OCI-LY7 (cell line): Measurements from ENCODE around the gene GMEB2. TPM values are rescaled to one million over a fixed set of nuclear protein-coding genes. Genes with fewer than 3 reads are reported as not detected.

Source experiments
- BruUV-seq: library from RNA; stranded (reverse); fragments of 400-500 nt; replicated peaks from 2 replicates; lab custom pipeline; 2021; lab: Mats Ljungman, UMichigan
- CTCF ChIA-PET: fragments of 300-600 bp; sonication (Branson Sonifier 250); formaldehyde crosslinking; loops from one replicate; lab custom pipeline; 2022; ENCODE audit warnings: antibody characterized with exemption; ENCODE audit not compliant: unreplicated experiment; lab: Charles Lee
- POLR2A ChIA-PET: fragments of 300-600 bp; sonication (Branson Sonifier 250); formaldehyde crosslinking; loops from one replicate; lab custom pipeline; 2022; ENCODE audit warnings: antibody characterized with exemption; lab: Charles Lee
- DNase-seq: peaks from one replicate; pipeline ENCODE4 v3.0.0-alpha.2; 2015; ENCODE audit warnings: low spot score
- H2AFZ ChIP-seq: fragments of 200-600 bp; sonication (generic), shearing (Covaris generic); 2 replicates; pipeline ENCODE4 v1.6.1; 2014; ENCODE audit warnings: mild to moderate bottlenecking, antibody characterized with exemption, low read length, moderate library complexity
- H3K27ac ChIP-seq: fragments of 200-600 bp; sonication (generic); 2 replicates; pipeline ENCODE4 v1.5.1; 2014; ENCODE audit warnings: mixed run types, low read depth, mild to moderate bottlenecking, moderate library complexity, low read length, inconsistent platforms; ENCODE audit not compliant: poor library complexity, severe bottlenecking
- H3K36me3 ChIP-seq: fragments of 200-600 bp; sonication (generic); 2 replicates; pipeline ENCODE4 v1.6.1; 2014; ENCODE audit warnings: mild to moderate bottlenecking, antibody characterized with exemption, low read length, moderate library complexity, mixed read lengths; ENCODE audit not compliant: insufficient read depth
- H3K4me1 ChIP-seq: fragments of 200-600 bp; sonication (generic); 2 replicates; pipeline ENCODE4 v1.5.1; 2014; ENCODE audit warnings: mild to moderate bottlenecking, low read length; ENCODE audit not compliant: insufficient read depth, poor library complexity, severe bottlenecking
- H3K4me2 ChIP-seq: fragments of 200-600 bp; sonication (generic); 2 replicates; pipeline ENCODE4 v1.6.1; 2014; ENCODE audit warnings: mild to moderate bottlenecking, low read length
- H3K4me3 ChIP-seq: fragments of 200-600 bp; sonication (generic); 2 replicates; pipeline ENCODE4 v1.5.1; 2014; ENCODE audit warnings: mild to moderate bottlenecking, low read depth, low read length; ENCODE audit not compliant: poor library complexity, severe bottlenecking
- H3K79me2 ChIP-seq: fragments of 200-600 bp; sonication (generic); 2 replicates; pipeline ENCODE4 v1.6.1; 2016; ENCODE audit warnings: low read depth, mild to moderate bottlenecking, low read length, moderate library complexity, mixed read lengths; ENCODE audit not compliant: insufficient read depth
- H3K9me2 ChIP-seq: fragments of 200-600 bp; sonication (generic); 2 replicates; pipeline ENCODE4 v1.6.1; 2016; ENCODE audit warnings: mild to moderate bottlenecking, low read length, mixed read lengths; ENCODE audit not compliant: insufficient read depth
- H3K9me3 ChIP-seq: fragments of 200-600 bp; sonication (generic); 2 replicates; pipeline ENCODE4 v1.6.1; 2014; ENCODE audit warnings: mild to moderate bottlenecking, mixed run types, low read length, mixed read lengths
- H4K20me1 ChIP-seq: fragments of 200-600 bp; sonication (generic); 2 replicates; pipeline ENCODE4 v1.6.1; 2014; ENCODE audit warnings: mild to moderate bottlenecking, antibody characterized with exemption, low read length, moderate library complexity, mixed read lengths; ENCODE audit not compliant: insufficient read depth
- CTCF ChIP-seq: fragments of 200-600 bp; sonication (generic); conservative IDR thresholded peaks from 2 replicates; pipeline ENCODE4 v1.5.1; 2014; ENCODE audit warnings: mild to moderate bottlenecking, antibody characterized with exemption, low read length, moderate library complexity, mixed read lengths
- EZH2phosphoT487 ChIP-seq: fragments of 200-600 bp; sonication (generic); IDR thresholded peaks from 2 replicates; pipeline ENCODE4 v1.6.1; 2018; ENCODE audit warnings: low read depth, borderline replicate concordance, mild to moderate bottlenecking, mixed run types, antibody characterized with exemption, low read length, moderate library complexity, mixed read lengths
- intact Hi-C: fragments of 100-400 bp; cut with micrococcal nuclease; formaldehyde crosslinking; loops from one replicate; pipeline ENCODE4 v1.10.0; 2022; ENCODE audit not compliant: unreplicated experiment
- total RNA-seq, 2 experiments: library from RNA; depleted of rRNA in 1 of 2; stranded (reverse); fragments of >200 nt in 1 of 2; shearing (Covaris generic) in 1 of 2; gene quantifications; 2 replicates each; pipeline ENCODE4 v1.2.3, GENCODE V29; 2014 to 2022

GMEB2 gene
- total RNA-seq, 2 experiments from 2014 or later: 15.6 TPM

- Histone ChIP-seq H3K27ac (no peak overlapping the region), H3K4me3 (no peak overlapping the region), H2AFZ (no peak overlapping the region), H3K36me3 (no peaks in the 10 kb centered on the region), H3K4me1 (peaks cover 7% of the 10 kb centered on the region), H3K79me2 (no peaks in the 10 kb centered on the region), H4K20me1 (no peaks in the 10 kb centered on the region), H3K9me2 (no peaks in the 10 kb centered on the region), H3K4me2 (no peak overlapping the region), H3K9me3 (no peaks in the 10 kb centered on the region)
- intact Hi-C loops: no loop called here
- ChIA-PET POLR2A (interaction anchor here (1.1 kb wide), 1 partner anchor 54 kb away, joined by 3 read pairs; no protein-coding TSS in a partner anchor), CTCF (no interaction called here)
- BruUV-seq: no TSS peak
- DNase-seq: no peak
- TF ChIP-seq CTCF (no peak), EZH2phosphoT487 (no peak)
Observed at GRCh38 chr20:63648190-63648589, 21.3 kb upstream of the GMEB2 start.

- Histone ChIP-seq H3K4me2 (no peak overlapping the region), H3K4me3 (no peak overlapping the region), H3K36me3 (no peaks in the 10 kb centered on the region), H3K27ac (no peak overlapping the region), H3K9me3 (no peaks in the 10 kb centered on the region), H2AFZ (no peak overlapping the region), H3K79me2 (no peaks in the 10 kb centered on the region), H3K4me1 (peaks cover 15% of the 10 kb centered on the region), H3K9me2 (no peaks in the 10 kb centered on the region), H4K20me1 (no peaks in the 10 kb centered on the region)
- no TSS peak for BruUV-seq
- TF ChIP-seq CTCF: no peak
- ChIA-PET POLR2A (no interaction called here), CTCF (no interaction called here)
- DNase-seq: no peak
- intact Hi-C loops: no loop called here
Observed at GRCh38 chr20:63645218-63645617, 18.3 kb upstream of the GMEB2 start.

- Histone ChIP-seq H3K27ac (no peak overlapping the region), H4K20me1 (no peaks in the 10 kb centered on the region), H3K9me2 (no peaks in the 10 kb centered on the region), H3K9me3 (no peaks in the 10 kb centered on the region), H3K36me3 (no peaks in the 10 kb centered on the region), H3K4me2 (no peak overlapping the region), H3K4me1 (peaks cover 28% of the 10 kb centered on the region), H3K79me2 (no peaks in the 10 kb centered on the region), H3K4me3 (no peak overlapping the region), H2AFZ (no peak overlapping the region)
- BruUV-seq: no TSS peak
- TF ChIP-seq EZH2phosphoT487 (no peak), CTCF (no peak)
- intact Hi-C loops: no loop called here
- POLR2A ChIA-PET: no interaction called here
- CTCF ChIA-PET: no interaction called here
- DNase-seq: no peak
Observed at GRCh38 chr20:63643946-63644345, 17.0 kb upstream of the GMEB2 start.
